ENCODE measurements around the gene CST6.

The CST6 gene

GRCh38 chr11:65968600-65969482 is 43.0 kb upstream of the CST6 start:
- no peak overlapping the region for H3K4me3 ChIP-seq (ENCODE audit: low read depth, low read length)
- POLR2A ChIA-PET: no interaction called here
- no peak for DNase-seq (ENCODE audit: low read depth, low spot score)
- no peak for TF ChIP-seq CTCF (IDR thresholded peaks at IDR 0.05; ENCODE audit: insufficient read depth, low read length, missing control alignments)
- CTCF ChIA-PET: interaction anchor here (1.4 to 44.9 kb wide), 2 partner anchors 11 to 86 kb away, joined by 3 to 1090 read pairs; partner anchors contain the start of genes CCDC85B, CTSW, EFEMP2 and FIBP

- no peak for TF ChIP-seq CTCF (IDR thresholded peaks at IDR 0.05; ENCODE audit: insufficient read depth, low read length, missing control alignments)
- POLR2A ChIA-PET: no interaction called here
- no peak overlapping the region for H3K4me3 ChIP-seq (ENCODE audit: low read depth, low read length)
- DNase-seq (ENCODE audit: low read depth, low spot score): no peak
- CTCF ChIA-PET: interaction anchor here (1.0 to 44.9 kb wide), 4 partner anchors 11 to 261 kb away, joined by 3 to 1090 read pairs (median 14); partner anchors contain the start of genes CCDC85B, CTSW, EFEMP2 and FIBP
These were observed 39.7 kb upstream of the CST6 start for GRCh38 chr11:65972116-65972515.

- no peak for TF ChIP-seq CTCF (IDR thresholded peaks at IDR 0.05; ENCODE audit: insufficient read depth, low read length, missing control alignments)
- ChIA-PET CTCF (interaction anchor here (3.0 to 44.9 kb wide), 2 partner anchors 12 to 91 kb away, joined by 11 to 1090 read pairs; partner anchors contain the start of genes CCDC85B, CTSW, EFEMP2 and FIBP), POLR2A (interaction anchor here (1.0 kb wide), 1 partner anchor 11 kb away, joined by 3 read pairs; no protein-coding TSS in a partner anchor)
- no peak for DNase-seq (ENCODE audit: low read depth, low spot score)
- H3K4me3 ChIP-seq (ENCODE audit: low read depth, low read length): no peak overlapping the region
These were observed 38.2 kb upstream of the CST6 start for GRCh38 chr11:65973439-65974110.

- H3K4me3 ChIP-seq (ENCODE audit: low read depth, low read length): no peak overlapping the region
- TF ChIP-seq CTCF (IDR thresholded peaks at IDR 0.05; ENCODE audit: insufficient read depth, low read length, missing control alignments): no peak
- CTCF ChIA-PET: interaction anchor here (0.8 to 44.9 kb wide), 3 partner anchors 10 to 93 kb away, joined by 3 to 1090 read pairs (median 11); partner anchors contain the start of genes CCDC85B, CTSW, EFEMP2 and FIBP
- POLR2A ChIA-PET: interaction anchor here (1.1 kb wide), 1 partner anchor 77 kb away, joined by 3 read pairs; no protein-coding TSS in a partner anchor
- DNase-seq (ENCODE audit: low read depth, low spot score): no peak
These were observed 36.0 kb upstream of the CST6 start for GRCh38 chr11:65975771-65976170.

GRCh38 chr11:65976216-65977176 is 35.3 kb upstream of the CST6 start:
- no peak for TF ChIP-seq CTCF (IDR thresholded peaks at IDR 0.05; ENCODE audit: insufficient read depth, low read length, missing control alignments)
- no peak overlapping the region for H3K4me3 ChIP-seq (ENCODE audit: low read depth, low read length)
- DNase-seq (ENCODE audit: low read depth, low spot score): no peak
- CTCF ChIA-PET: interaction anchor here (1.0 to 44.9 kb wide), 6 partner anchors 9 to 159 kb away, joined by 3 to 1090 read pairs (median 6); partner anchors contain the start of genes CCDC85B, CTSW, EFEMP2 and FIBP
- POLR2A ChIA-PET: no interaction called here
